Prostate gland (tissue), 2 donors: ENCODE results near the gene RPN1.

ENCODE experiments used
- POLR2A ChIP-seq: fragments of 450-650 bp; IDR thresholded peaks from one replicate; pipeline ENCODE4 v1.6.1; 2016; ENCODE audit warnings: antibody characterized with exemption, mild to moderate bottlenecking
- TF ChIP-seq, protein P1 (sequence below), 4 experiments: fragments of 200-600 bp in 2 of 4; fragments of 450-650 bp in 2 of 4; sonication (generic) in 2 of 4; IDR thresholded peaks; 1 replicate in 3 of 4; 2 replicates in 1 of 4; pipeline ENCODE4 v1.5.1; 2016 to 2019; ENCODE audit warnings: antibody characterized with exemption in 4 of 4, mild to moderate bottlenecking in 2 of 4, moderate library complexity in 2 of 4

DNA sequence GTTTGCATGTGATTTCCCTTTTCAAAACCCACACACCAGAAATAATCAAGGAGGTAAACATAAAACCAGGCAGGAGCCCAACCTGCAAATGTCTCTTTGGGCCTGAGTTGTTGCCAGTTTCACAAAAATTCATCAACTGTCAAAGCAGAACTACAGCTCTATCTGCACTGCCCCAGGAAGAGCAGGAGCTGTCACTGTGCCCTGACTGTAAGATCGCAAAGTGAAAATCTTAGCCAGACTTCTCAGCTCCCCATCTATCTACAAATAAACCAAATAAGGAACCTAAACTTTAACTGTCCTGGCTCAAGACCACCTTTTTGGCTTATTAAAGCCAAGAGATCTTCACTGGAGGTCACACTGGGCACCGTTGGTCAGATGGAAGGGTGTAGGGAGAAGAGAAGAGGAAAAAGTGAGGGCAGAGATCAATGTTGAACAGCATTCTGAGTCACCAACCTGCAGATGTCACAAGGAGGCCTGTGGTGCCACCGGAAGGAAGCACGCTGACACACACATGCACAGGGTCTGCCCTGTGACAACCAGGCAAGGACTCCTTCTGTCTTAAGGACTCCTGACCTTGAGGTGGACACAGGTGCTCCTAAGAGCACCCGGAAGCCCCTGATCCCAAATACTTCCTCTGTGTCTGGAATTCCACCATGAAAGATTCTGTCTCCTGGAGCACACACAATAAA, 58.7 kb downstream of the RPN1 start:
- TF ChIP-seq, protein P1, sequence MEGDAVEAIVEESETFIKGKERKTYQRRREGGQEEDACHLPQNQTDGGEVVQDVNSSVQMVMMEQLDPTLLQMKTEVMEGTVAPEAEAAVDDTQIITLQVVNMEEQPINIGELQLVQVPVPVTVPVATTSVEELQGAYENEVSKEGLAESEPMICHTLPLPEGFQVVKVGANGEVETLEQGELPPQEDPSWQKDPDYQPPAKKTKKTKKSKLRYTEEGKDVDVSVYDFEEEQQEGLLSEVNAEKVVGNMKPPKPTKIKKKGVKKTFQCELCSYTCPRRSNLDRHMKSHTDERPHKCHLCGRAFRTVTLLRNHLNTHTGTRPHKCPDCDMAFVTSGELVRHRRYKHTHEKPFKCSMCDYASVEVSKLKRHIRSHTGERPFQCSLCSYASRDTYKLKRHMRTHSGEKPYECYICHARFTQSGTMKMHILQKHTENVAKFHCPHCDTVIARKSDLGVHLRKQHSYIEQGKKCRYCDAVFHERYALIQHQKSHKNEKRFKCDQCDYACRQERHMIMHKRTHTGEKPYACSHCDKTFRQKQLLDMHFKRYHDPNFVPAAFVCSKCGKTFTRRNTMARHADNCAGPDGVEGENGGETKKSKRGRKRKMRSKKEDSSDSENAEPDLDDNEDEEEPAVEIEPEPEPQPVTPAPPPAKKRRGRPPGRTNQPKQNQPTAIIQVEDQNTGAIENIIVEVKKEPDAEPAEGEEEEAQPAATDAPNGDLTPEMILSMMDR (IDR thresholded peaks at IDR 0.05), result no peak
- TF ChIP-seq POLR2A, result no peak
